Measurements from ENCODE around the gene ATG16L2. TPM values are rescaled to one million over a fixed set of nuclear protein-coding genes. Genes with fewer than 3 reads are reported as not detected.

The ATG16L2 gene
- 6.2 and 9.6 TPM in 2 replicates for total RNA-seq

GRCh38 chr11:72814286-72815109, at the start of gene ATG16L2:
TSS of gene ATG16L2 (plus strand) at chr11:72814411. CDS start at chr11:72814446, 35 bp downstream.

GRCh38 chr11:72793425-72794367, 20.5 kb upstream of the ATG16L2 start, which contains the start of gene STARD10:
TSS of gene STARD10 (minus strand) at chr11:72794047. CDS start at chr11:72781181, 12,866 bp downstream.

Other genes starting within 250 kb of the ATG16L2 start
- gene PDE2A, start 140.0 kb upstream of the ATG16L2 start, total RNA-seq: 0.71 TPM in 1 of 2 replicates, not detected in the other
- gene ARAP1, start 62.0 kb upstream of the ATG16L2 start, total RNA-seq: 83.6 and 101 TPM in 2 replicates
- 100 and 101 TPM in 2 replicates for gene STARD10, start 20.4 kb upstream of the ATG16L2 start, total RNA-seq